Measurements from ENCODE around the gene TMEM126B.
A peak's percentile ranks its signal among the peaks of the same experiment; 100 is the strongest.

DNA sequence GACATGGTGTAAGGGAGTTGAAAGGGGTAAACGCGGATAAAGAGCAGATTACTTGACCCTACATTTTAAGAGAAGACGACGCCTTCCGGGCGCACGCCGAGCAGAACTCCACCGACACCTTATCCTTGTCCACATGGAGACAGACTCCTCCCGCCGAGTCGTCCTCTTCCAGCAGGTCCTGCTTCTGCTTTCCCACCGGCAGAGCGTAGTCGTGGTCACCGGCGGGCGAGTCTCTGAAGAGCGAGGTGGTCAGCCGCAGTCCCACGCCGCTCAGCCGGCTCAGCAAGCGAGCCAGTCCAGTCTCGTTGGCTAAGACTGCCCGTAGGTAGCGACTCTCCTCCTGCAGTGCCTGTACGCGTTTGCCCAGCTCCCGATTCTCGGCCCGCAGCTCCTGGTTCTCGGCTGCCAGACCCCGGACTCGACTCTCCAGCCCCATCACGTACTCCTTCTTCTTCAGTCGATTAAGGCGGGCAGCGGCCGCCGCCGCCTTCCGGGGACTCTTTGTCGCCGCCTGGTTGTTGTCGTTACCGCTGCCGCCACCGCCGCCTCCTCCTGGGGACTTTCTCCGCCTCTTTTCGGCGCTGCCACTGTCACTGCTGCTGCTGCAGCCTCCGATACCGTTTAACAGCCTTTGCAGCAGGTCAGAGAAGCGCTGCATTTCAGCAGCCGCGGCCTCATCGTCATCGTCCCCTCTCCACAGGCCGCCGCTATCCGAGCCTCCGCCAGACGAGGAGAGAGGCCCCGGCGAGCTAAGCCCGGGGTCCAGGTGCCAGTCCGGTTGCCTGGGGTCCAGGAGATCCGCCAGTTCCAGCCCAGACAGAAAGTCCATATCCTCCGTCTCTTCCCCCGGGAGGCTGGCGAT, 35.6 kb downstream of the TMEM126B start:
- TF ChIP-seq, protein P1, sequence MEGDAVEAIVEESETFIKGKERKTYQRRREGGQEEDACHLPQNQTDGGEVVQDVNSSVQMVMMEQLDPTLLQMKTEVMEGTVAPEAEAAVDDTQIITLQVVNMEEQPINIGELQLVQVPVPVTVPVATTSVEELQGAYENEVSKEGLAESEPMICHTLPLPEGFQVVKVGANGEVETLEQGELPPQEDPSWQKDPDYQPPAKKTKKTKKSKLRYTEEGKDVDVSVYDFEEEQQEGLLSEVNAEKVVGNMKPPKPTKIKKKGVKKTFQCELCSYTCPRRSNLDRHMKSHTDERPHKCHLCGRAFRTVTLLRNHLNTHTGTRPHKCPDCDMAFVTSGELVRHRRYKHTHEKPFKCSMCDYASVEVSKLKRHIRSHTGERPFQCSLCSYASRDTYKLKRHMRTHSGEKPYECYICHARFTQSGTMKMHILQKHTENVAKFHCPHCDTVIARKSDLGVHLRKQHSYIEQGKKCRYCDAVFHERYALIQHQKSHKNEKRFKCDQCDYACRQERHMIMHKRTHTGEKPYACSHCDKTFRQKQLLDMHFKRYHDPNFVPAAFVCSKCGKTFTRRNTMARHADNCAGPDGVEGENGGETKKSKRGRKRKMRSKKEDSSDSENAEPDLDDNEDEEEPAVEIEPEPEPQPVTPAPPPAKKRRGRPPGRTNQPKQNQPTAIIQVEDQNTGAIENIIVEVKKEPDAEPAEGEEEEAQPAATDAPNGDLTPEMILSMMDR (conservative IDR thresholded peaks at IDR 0.05; ENCODE audit: low read length), result peak; percentile 75
- no peak for TF ChIP-seq EZH2phosphoT487 (IDR thresholded peaks at IDR 0.05; ENCODE audit: borderline replicate concordance, low read depth, low read length)

All from OCI-LY7 (cell line).